NCI-H1092 (cell line): ENCODE results near the gene SLC35F6.
"Not testable (repeated sequence)": the region's sequence is repeated elsewhere in the genome, so short reads cannot be mapped to it uniquely, and the experiment has no call there.

Experiments used
- DNase-seq: peaks from one replicate; lab custom pipeline; 2025; lab: John Stamatoyannopoulos, UW

The SLC35F6 gene

DNA sequence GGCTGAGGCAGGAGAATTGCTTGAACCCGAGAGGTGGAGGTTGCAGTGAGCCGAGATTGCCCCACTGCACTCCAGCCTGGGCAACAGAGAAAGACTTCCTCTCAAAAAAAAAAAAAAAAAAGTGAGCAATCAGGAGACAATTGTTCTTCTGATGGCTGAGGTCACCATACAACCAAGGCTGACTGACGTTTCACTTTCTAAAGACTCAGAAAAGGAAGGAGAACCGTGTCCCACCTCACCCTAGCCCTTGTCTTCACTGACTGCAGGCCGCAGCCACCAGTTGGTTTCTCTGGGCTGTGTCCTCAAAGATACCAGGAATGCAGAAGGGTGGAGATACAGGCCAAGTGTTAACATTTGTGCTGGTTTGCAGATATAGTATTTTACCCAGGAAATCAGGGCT lies 7.7 kb upstream of the SLC35F6 start:
- no peak for DNase-seq

DNA sequence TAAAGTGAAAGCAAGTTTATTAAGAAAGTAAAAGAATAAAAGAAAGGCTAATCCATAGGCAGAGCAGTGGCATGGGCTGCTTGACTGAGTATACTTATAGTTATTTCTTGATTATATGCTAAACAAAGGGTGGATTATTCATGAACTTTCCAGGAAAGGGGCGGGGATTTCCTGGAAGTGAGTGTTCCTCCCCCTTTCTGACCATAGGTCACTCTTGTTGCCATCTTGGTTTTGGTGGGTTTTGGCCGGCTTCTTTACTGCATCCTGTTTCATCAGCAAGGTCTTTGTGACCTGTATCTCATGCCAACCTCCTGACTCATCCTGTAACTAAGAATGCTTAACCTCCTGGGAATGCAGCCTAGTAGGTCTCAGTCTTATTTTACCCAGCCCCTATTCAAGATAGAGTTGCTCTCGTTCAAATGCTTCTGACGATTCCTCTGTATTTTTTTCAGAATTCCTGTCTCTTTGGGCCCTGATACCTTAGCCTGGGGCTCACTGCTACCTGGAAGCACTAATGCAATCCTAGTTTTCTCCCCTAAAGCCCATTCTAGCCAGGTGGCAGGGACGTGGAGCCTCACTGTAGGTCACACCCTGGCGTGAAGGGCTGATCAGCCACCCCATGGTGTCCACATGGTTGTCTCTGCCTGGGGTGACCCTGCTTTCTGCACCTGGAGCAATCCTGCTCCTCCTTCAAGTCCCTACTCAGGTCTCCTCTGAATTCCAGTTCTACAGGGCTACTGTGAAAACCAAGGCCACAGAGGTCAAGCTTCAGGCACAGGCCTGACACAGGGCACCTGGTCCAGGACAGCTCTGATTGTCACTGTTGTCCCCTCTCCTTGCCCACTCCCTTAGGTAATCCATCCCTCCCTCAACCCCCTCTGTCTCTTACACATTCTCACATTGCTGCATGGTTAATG lies 6.0 kb upstream of the SLC35F6 start:
- DNase-seq, result no peak

DNA sequence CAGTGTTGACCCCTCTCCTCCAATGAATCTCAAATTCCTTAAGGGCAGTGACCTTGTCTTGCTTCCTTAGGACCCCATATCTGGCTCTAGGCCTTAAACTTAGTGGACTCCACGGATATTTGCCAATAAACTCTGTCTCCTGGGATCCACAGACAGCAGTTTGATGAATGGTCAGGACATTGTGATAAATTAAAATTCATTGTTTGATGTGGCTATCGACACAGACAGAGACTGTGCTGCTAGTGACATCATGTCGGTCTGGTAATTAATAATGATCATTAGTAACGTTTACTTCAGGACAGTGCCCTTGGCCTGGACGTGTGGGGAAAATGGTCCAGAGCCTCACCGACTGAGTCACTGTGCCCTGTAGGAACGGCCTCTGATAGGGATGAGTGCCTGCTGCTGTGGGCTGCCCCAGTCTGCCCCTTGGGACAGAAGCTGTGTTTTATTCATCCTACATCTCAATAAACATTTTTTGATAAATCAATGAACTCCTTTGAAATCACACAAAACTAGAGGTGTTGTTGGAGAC lies 5.2 kb upstream of the SLC35F6 start:
- no peak for DNase-seq

DNA sequence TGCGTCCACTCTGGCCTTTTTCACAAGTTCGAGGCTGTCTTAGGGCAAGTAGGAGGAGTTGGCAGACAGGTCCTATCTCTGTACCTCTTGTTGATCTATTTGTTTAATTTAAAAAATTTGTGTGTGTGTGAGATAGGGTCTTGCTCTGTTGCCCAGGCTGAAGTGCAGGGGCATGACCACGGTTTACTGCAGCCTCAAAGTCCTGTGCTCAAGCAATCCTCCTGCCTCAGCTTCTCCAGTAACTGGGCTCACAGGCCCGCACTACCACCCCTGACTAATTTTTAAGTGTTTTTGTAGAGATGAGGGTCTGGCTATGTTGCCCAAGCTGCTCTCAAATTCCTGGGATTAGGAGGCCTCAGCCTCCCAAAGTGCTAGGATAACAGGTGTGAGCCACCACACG lies 4.2 kb upstream of the SLC35F6 start:
- no peak for DNase-seq

DNA sequence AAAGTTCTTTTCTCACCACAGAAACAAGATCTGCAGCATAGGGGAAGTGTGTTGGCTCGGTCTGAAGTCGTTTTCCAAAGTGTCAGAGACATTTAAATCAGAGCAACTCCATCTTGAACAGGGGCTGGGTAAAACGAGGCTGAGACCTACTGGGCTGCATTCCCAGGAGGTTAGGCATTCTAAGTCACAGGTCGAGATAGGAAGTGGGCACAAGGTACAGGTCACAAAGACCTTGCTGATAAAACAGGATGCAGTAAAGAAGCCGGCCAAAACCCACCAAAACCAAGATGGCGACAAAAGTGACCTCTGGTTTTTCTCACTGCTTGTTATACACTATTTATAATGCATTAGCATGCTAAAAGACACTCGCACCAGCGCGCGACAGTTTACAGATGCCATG lies 3.1 kb upstream of the SLC35F6 start:
- DNase-seq, result not testable (repeated sequence)

DNA sequence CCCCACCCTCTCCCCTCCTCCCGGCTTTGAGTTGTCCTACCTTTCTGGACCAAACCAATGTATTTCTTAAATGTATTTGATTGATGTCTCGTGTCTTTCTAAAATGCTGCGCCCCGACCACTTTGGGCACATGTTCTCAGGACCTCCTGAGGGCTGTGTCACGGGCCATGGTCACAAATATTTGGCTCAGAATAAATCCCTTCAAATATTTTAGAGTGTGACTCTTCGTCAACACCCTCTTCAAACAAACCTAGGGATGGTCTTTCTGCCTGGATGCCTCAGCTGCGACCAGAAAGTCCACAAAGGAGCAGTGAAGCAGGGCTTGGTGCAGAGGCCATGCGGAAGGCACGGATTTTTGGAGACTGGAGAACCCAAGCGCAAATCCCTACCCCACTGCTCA lies 1.1 kb upstream of the SLC35F6 start:
- no peak for DNase-seq

DNA sequence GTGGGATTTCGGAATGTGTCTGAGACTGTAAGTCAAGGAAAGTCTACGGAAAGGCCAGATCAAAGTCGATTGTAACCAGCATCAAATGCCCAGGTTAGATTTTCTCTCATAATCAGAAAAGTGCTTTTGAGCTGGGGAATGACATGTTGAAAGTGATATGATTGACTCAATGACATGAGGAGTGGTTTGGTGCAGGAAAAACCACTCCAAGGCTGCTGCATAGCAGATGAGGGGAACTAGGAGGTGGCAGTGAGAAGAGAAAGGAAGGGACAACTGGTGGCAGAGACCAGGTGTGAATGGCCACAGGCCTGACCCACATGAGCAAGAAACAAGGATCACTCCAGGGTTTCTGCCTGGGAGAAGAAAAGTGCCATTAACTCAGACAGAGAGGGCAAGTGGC lies 822 bp downstream of the SLC35F6 start:
- no peak for DNase-seq

DNA sequence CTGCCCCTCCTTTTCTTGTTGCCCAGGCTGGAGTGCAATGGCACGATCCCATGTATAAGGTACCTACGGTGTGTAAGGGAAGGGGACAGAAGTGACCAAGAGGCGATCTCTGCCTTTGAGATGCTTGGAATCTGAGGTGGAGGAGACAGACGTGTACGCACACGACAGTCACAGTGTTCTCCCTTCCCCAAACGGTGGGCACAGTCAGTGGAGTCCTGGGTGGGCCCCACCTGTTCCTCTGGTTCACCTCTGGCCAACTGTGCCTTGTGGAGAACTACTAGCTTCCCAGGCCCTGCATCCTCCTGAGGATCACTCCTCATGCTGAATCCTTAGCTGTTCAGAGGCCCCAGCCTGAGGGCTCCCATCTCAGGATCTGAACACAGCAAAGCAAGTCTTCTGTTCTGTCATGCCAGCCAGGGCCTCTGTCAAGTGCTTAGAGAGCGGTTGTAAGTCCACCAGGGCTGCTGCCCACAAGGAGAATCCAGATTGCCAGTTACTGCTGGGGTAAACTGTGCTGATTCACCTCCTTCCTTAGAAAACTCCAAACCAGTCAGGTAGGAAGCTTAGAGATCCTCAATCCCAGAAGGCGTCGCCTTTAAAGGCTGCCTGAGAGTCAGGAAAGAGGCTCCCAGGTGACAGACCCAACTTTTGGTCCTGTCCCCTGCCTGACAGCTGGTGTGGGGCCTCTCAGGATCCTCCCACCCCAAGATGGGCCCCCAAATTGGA lies 1.6 kb downstream of the SLC35F6 start:
- DNase-seq, result no peak

DNA sequence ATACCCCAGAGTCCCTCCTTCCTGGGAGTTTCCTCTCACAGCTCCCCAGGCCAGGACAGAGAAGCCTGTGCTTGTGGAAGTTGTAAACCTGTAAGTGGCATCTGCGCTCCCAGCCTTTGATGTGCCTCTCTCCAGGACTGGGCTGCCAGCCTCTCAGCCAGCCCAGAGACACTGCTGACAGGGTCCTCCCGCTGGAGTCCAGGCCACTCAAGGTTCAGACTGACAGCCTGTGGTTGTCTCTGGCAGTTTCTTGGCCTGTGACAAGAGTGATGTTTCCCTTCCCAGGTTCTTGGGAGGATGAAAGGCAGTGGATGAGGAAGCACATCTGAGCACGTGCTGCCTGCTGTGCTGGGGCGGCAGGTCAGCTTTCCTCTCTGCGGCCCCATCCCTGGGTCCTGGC lies 3.0 kb downstream of the SLC35F6 start:
- no peak for DNase-seq

DNA sequence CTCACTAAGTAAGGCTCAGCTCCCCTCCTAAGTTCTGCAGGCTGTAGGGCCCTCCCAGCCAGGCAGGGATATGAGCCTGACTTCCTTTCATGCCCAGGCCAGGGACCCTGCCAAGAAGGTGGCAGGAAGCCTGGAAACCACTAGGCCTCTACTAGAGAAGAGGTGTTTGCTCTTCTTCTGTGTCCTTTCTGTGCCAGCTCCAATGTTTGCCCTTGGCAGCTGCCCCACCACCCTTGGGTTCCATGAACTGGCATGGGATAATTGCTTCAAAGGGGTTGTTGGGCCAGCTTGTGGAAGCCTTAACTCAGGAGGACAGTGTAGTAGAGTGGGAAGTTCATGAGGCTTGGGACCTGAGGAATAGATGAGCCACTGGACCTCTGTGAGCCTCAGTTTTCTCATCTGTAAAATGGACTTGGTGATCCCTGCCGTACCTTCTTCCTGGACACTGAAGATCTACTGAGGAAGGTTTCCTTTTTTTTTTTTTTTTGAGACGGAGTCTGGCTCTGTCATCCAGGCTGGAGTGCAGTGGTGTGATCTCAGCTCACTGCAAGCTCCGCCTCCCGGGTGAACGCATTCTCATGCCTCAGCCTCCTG lies 3.9 kb downstream of the SLC35F6 start:
- DNase-seq, result peak; percentile 42

DNA sequence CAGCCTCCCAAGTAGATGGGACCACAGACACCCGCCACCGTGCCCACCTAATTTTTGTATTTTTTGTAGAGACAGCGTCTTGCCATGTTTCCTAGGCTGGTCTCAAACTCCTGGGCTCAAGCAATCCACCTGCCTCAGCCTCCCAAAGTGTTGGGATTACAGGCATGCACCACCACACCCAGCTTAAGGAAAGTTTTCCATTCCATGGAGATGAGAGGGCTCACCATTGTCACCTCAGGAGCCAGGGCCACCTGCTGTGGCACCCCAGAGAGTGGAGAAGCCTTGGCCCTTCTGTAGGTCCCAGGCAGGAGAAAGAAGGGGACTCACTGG lies 4.6 kb downstream of the SLC35F6 start:
- DNase-seq, result no peak

DNA sequence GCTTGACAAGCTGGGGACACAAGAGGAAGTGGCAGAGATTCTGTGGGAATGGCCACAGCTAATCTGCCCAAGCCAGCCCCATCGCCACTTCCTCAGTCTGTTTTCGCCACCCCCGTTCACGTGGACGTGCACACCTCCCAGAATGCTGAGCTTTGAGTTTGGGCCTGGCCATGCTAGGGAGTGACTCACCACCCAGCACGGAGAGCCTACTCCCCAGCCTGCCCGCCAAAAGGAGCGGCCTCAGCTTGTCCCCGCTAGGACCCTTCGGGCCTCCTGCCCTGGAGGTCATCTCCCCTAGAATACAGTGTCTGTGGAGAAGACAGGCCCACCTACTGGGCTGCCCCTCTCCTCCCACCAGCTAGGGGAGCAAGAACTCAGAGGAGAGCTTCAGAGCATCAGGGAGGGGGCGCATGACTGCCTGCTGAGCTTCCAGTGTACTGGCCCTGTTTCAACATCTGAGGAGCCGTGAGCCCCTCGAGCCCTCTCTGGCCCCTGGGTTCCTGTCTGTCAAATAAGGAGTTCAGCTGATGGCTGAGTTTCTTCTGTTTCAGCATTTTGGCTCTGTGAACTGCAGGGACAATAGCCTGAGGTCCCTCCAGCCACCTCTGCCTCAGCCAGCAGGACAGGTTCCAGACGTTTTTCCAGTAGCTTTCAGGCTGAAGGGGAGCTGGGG lies 5.1 kb downstream of the SLC35F6 start:
- no peak for DNase-seq

DNA sequence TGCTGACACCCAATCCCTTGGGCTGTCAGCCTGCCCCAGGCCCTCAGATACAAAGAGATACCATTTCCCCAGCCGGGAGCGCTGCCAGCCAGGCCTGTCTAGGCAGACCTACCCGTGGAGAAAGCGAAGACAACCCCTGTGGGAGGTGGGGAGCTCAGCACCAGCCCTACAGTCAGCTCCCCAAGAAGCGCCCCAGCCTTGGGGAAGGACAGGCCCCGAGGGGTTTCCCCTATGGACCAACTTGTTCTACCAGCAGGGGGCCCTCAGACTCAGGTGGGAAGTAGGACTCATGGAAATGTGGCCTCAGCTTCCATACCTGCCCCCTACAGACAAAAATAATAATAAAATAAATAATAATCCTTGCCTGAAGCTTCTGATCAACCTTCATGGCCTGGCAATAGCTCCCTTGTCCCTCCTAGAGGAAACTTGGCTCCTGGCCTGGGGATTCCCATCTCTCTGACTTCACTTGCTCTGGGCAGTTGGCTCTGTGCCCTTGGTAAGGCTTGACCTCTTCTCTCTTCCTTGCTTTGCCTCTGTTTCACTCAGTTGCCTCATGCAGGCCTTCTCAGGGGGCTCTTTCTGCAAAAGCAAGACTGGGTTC lies 7.0 kb downstream of the SLC35F6 start:
- no peak for DNase-seq

DNA sequence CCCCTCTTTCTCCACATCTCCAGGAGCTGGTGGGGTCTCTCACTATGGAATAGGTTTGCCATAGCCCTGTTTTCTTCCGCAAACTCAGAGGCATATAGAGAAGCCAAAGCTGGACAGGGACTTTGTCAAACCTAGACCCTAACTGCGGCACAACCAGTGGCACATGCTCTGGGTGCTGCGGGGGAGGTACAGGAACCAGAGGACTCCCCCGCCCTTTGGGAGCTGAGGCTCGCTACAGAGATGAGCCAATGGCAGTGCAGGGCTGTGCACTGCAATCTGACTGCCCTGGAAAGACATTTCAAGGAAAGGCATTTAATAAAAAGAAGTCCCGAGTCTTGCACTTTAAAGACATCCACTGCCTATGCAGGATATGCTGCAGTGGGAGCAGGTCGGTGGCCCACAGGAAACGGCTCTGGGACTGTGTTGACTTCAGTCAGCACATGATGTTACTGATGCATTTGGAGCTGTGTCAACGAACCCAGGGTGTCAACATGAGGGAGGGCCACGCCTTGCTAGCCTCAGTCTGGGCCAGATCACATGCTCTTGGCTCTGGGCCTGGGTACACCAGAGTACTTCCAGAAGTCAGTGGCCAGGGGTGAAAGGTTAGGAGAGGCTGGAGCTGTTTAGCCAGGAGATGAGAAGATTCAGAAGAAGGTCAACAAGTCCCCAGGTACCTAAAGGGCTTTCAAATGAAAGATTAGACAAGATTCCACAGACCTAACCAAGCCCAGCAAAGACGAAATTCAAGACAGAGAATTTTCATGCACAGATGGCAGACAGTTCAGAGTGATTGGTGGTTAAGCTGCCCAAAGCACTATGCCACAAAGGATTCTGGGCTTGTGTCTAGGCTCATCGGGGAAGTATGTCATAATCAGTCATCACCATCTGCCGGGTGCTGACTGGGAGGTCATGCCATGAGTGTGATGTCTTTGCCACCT lies 8.2 kb downstream of the SLC35F6 start:
- no peak for DNase-seq

DNA sequence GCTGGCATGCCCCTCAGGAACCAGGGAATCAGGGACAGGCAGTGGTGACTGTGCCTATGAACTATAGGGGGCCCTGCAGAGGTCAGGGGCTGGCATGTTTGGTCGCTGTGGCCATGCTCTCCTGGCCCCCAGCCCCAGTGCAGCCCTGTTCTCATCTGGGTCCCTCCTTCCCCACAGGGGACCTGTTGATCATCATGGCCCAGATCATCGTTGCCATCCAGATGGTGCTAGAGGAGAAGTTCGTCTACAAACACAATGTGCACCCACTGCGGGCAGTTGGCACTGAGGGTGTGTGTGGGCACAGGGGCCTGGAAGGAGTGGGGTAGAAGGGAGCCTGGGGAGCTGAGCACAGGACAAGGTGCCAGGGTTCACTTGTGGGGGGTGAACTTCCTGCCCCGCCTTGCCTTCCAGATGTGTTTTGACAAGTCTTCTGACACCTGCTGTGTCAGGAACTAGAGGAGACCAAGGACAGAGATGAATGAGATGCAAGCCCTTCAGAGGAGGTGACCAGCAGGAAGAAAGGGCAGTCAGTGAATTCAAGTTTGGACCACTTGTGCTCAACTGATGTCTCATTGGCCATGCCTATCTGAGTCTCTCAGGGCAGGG lies 12.2 kb downstream of the SLC35F6 start:
- no peak for DNase-seq

DNA sequence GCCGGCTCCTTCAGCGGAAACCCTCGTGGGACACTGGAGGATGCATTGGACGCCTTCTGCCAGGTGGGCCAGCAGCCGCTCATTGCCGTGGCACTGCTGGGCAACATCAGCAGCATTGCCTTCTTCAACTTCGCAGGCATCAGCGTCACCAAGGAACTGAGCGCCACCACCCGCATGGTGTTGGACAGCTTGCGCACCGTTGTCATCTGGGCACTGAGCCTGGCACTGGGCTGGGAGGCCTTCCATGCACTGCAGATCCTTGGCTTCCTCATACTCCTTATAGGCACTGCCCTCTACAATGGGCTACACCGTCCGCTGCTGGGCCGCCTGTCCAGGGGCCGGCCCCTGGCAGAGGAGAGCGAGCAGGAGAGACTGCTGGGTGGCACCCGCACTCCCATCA lies 14.0 kb downstream of the SLC35F6 start:
- no peak for DNase-seq

DNA sequence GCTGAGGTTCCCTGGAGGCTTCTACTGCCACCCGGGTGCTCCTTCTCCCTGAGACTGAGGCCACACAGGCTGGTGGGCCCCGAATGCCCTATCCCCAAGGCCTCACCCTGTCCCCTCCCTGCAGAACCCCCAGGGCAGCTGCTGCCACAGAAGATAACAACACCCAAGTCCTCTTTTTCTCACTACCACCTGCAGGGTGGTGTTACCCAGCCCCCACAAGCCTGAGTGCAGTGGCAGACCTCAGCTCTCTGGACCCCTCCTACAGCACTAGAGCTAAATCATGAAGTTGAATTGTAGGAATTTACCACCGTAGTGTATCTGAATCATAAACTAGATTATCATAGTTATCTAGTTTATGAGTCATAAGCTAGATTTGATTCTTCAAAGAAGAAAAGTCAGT lies 14.4 kb downstream of the SLC35F6 start:
- DNase-seq, result no peak

DNA sequence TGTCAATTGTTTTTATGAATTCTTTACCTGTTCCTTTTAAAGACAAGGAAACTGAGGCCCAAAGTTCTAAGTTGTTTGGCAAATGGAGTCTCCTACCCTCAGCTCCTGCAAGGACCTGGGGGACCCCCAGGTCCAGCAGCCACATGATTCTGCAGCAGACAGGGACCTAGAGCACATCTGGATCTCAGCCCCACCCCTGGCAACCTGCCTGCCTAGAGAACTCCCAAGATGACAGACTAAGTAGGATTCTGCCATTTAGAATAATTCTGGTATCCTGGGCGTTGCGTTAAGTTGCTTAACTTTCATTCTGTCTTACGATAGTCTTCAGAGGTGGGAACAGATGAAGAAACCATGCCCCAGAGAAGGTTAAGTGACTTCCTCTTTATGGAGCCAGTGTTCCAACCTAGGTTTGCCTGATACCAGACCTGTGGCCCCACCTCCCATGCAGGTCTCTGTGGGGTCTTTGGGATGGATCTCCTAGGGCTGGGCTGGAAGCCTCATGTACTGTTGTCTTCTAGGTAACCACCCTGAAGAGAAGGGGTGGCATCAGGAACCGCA lies 16.2 kb downstream of the SLC35F6 start:
- DNase-seq, result no peak

DNA sequence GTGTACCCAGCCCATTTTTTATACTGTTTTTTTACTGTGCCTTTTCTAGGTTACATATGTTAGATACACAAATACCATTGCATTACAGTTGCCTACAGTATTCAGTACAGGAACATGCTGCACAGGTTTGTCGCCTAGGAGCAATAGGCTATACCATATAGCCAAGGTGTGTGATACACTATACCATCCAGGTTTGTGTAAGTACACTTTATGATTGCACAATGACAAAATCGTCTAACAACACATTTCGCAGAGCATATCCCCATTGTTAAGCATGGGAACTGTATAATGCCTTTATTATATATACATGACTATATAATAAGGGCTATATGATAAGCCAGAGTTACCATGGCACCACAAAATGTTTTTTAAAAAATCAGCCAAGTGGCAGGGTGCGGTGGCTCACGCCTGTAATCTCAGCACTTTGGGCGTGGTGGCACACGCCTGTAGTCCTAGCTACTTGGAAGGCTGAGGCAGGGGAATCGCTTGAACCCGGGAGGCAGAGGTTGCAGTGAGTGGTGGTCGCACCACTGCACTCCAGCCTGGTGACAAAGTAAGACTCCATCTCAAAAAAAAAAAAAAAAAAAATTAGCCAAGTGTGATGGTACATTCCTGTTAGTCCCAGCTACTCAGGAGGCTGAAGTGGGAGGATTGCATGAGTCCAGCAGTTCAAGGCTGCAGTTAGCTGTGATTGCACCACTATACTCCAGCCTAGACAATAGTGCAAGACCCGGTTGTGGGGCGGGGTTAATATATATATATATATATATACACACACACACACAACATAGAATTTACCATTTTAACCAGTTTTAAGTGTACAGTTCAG lies 19.0 kb downstream of the SLC35F6 start:
- DNase-seq, result no peak
